K562 (cell line): ENCODE data around the gene E2F3. TPM values are rescaled to one million over a fixed set of nuclear protein-coding genes. Genes with fewer than 3 reads are reported as not detected.

ENCODE experiments used
- ARID3A ChIP-seq: IDR thresholded peaks from 2 replicates; pipeline ENCODE4 v1.6.1; 2012; ENCODE audit warnings: low read depth, low read length, improper control_type of control experiment, borderline replicate concordance
- ATF7 ChIP-seq: fragments of 450-650 bp; IDR thresholded peaks from 2 replicates; pipeline ENCODE4 v1.7.1; 2014; ENCODE audit warnings: mild to moderate bottlenecking, moderate library complexity
- COPS2 ChIP-seq: fragments of 450-650 bp; conservative IDR thresholded peaks from 2 replicates; pipeline ENCODE4 v1.6.1; 2016; ENCODE audit warnings: mild to moderate bottlenecking, moderate library complexity
- GABPB2 ChIP-seq: fragments of 250-450 bp; sonication (Bioruptor Pico); conservative IDR thresholded peaks from 2 replicates; pipeline ENCODE4 v1.5.1; 2021; ENCODE audit warnings: mild to moderate bottlenecking
- HIVEP1 ChIP-seq: fragments of 250-450 bp; sonication (Bioruptor Pico); IDR thresholded peaks from 2 replicates; pipeline ENCODE4 v1.4.0; 2020; ENCODE audit warnings: mild to moderate bottlenecking
- L3MBTL2 ChIP-seq: fragments of 450-650 bp; IDR thresholded peaks from 2 replicates; pipeline ENCODE4 v1.6.1; 2016; ENCODE audit warnings: mild to moderate bottlenecking, moderate library complexity
- NR2C2 ChIP-seq, 2 experiments: fragments of 200-800 bp in 1 of 2; sonication (Bioruptor generic) in 1 of 2; sonication (generic) in 1 of 2; formaldehyde crosslinking in 1 of 2; IDR thresholded peaks; 2 replicates each; pipeline versions ENCODE4 v1.6.1 to v1.8.0; 2016 to 2022; ENCODE audit warnings: mild to moderate bottlenecking in 1 of 2, missing compliant biosample characterization in 1 of 2, missing genetic modification characterization in 1 of 2, missing genetic modification reagents in 1 of 2
- OTX1 ChIP-seq: fragments of 450-650 bp; formaldehyde crosslinking; IDR thresholded peaks from 2 replicates; pipeline ENCODE4 v1.4.0; 2022; ENCODE audit warnings: mild to moderate bottlenecking
- PBX2 ChIP-seq, 2 experiments: IDR thresholded peaks in 1 of 2; conservative IDR thresholded peaks in 1 of 2; 2 replicates each; pipeline ENCODE4 v1.6.1; 2016; ENCODE audit warnings: low read depth in 2 of 2, mild to moderate bottlenecking in 1 of 2, missing compliant biosample characterization in 1 of 2, missing genetic modification characterization in 1 of 2, moderate library complexity in 1 of 2
- REST ChIP-seq, 2 experiments: fragments of 450-650 bp; formaldehyde crosslinking in 1 of 2; IDR thresholded peaks; 2 replicates each; pipeline versions ENCODE4 v1.4.0 to v1.6.1; 2014 to 2020; ENCODE audit warnings: mild to moderate bottlenecking in 2 of 2, borderline replicate concordance in 1 of 2, low read depth in 1 of 2
- TCF7 ChIP-seq: sonication (generic); IDR thresholded peaks from 2 replicates; pipeline ENCODE4 v1.6.1; 2016; ENCODE audit warnings: antibody characterized with exemption, borderline replicate concordance
- ZBTB26 ChIP-seq: fragments of 450-650 bp; formaldehyde crosslinking; IDR thresholded peaks from 2 replicates; pipeline ENCODE4 v1.4.0; 2022; ENCODE audit warnings: missing genetic modification characterization
- ZNF165 ChIP-seq: fragments of 250-450 bp; sonication (Bioruptor Pico); IDR thresholded peaks from 2 replicates; pipeline ENCODE4 v1.4.0; 2020; ENCODE audit warnings: borderline replicate concordance
- polyA plus RNA-seq, 8 experiments: library from polyadenylated mRNA; depleted of rRNA in 4 of 8; stranded (reverse) in 5 of 8; unstranded in 3 of 8; fragments of >200 nt; fragmentation: Nextera tagmentation in 2 of 8; fragmentation: Illumina TruSeq in 1 of 8; extraction: Ambion mirVana in 2 of 8; extraction: Trizol in 1 of 8; gene quantifications; 2 replicates each; pipeline versions ENCODE4 v1.2.1 to v1.2.3, GENCODE V29; 2011 to 2014; ENCODE audit warnings: inconsistent platforms in 1 of 8, missing spikeins in 1 of 8
- total RNA-seq, 7 experiments: library from RNA; depleted of rRNA in 6 of 7; stranded (reverse); fragments of >200 nt in 6 of 7; fragmentation: Illumina TruSeq in 2 of 7; extraction: Trizol in 2 of 7; gene quantifications; 2 replicates each; pipeline versions ENCODE4 v1.2.1 to v1.2.3, GENCODE V29; 2011 to 2021; ENCODE audit warnings: low replicate concordance in 1 of 7

E2F3 gene
- total and polyA plus RNA-seq, 9 of the 15 experiments (the other 6 are each of a cell fraction or from before 2014, with no cell fraction given), result 11.1 to 44.7 (median 27.2) TPM

GRCh38 chr6:20454204-20454824 lies 52.6 kb downstream of the E2F3 start (continued):
- peak; percentile 51; the same call in 1 of the 2 replicates for TF ChIP-seq REST (IDR thresholded peaks at IDR 0.05; ENCODE audit: borderline replicate concordance)
- TF ChIP-seq REST (CRISPR knock-in tag; IDR thresholded peaks at IDR 0.05; ENCODE audit: low read depth), result no peak
- no peak for TF ChIP-seq OTX1 (CRISPR knock-in tag)
- TF ChIP-seq PBX2 (CRISPR knock-in tag; IDR thresholded peaks at IDR 0.05; ENCODE audit: low read depth), result no peak
- peak; percentile 72 for TF ChIP-seq PBX2 (tag; conservative IDR thresholded peaks at IDR 0.05; ENCODE audit: low read depth)
- peak; percentile 67; the same call in 1 of the 2 replicates for TF ChIP-seq ARID3A
- no peak for TF ChIP-seq ATF7
- TF ChIP-seq ZBTB26 (CRISPR knock-in tag), result no peak
- no peak for TF ChIP-seq COPS2
- no peak for TF ChIP-seq ZNF165
- no peak for TF ChIP-seq GABPB2 (CRISPR knock-in tag)
- TF ChIP-seq NR2C2 (CRISPR knock-in tag; IDR thresholded peaks at IDR 0.05), result no peak
- TF ChIP-seq NR2C2 (tag; IDR thresholded peaks at IDR 0.05), result peak; percentile 83
- TF ChIP-seq L3MBTL2, result no peak
- TF ChIP-seq HIVEP1 (CRISPR knock-in tag), result no peak
- no peak for TF ChIP-seq TCF7
